H1 (cell line): Measurements from ENCODE around the gene PCYT2.

Experiments
- CBX5 ChIP-seq: fragments of 300-800, 300-1000 bp; sonication (generic); IDR thresholded peaks from 2 replicates; pipeline ENCODE4 v1.7.1; 2016; ENCODE audit warnings: antibody characterized with exemption, low read length, low read depth
- CHD2 ChIP-seq: IDR thresholded peaks from 2 replicates; pipeline ENCODE4 v1.6.1; 2012; ENCODE audit warnings: low read length, improper control_type of control experiment
- EP300 ChIP-seq, 2 experiments: IDR thresholded peaks; 1 replicate in 1 of 2; 2 replicates in 1 of 2; pipeline ENCODE4 v1.6.1; 2011 to 2012; ENCODE audit warnings: low read depth in 2 of 2, low read length in 2 of 2, mild to moderate bottlenecking in 2 of 2, borderline replicate concordance in 1 of 2, inconsistent platforms in 1 of 2, moderate library complexity in 1 of 2
- EZH2 ChIP-seq: fragments of 200-600 bp; sonication (generic); IDR thresholded peaks from 2 replicates; pipeline ENCODE4 v1.7.1; 2012; ENCODE audit warnings: low read depth, mild to moderate bottlenecking, moderate library complexity, low read length, inconsistent platforms; ENCODE audit not compliant: severe bottlenecking
- JUND ChIP-seq: IDR thresholded peaks from 2 replicates; pipeline ENCODE4 v1.6.1; 2011; ENCODE audit warnings: mild to moderate bottlenecking, improper control_type of control experiment, low read length
- KDM4A ChIP-seq: IDR thresholded peaks from one replicate; pipeline ENCODE4 v1.7.1; 2012; ENCODE audit warnings: low read depth, mild to moderate bottlenecking, moderate library complexity, low read length, inconsistent platforms; ENCODE audit not compliant: severe bottlenecking
- POLR2A ChIP-seq, 2 experiments: IDR thresholded peaks; 1 replicate in 1 of 2; 2 replicates in 1 of 2; pipeline ENCODE4 v1.6.1; 2011; ENCODE audit warnings: low read depth in 2 of 2, low read length in 2 of 2, mild to moderate bottlenecking in 2 of 2; ENCODE audit errors: control extremely low read depth in 1 of 2
- POLR2AphosphoS5 ChIP-seq: IDR thresholded peaks from 2 replicates; pipeline ENCODE4 v1.6.1; 2011; ENCODE audit warnings: low read depth, low read length
- POU5F1 ChIP-seq: IDR thresholded peaks from 2 replicates; pipeline ENCODE4 v1.6.1; 2011; ENCODE audit warnings: low read depth, mild to moderate bottlenecking, low read length, moderate library complexity
- SP1 ChIP-seq: IDR thresholded peaks from 2 replicates; pipeline ENCODE4 v1.6.1; 2011; ENCODE audit warnings: low read depth, low read length
- TCF12 ChIP-seq: IDR thresholded peaks from 2 replicates; pipeline ENCODE4 v1.6.1; 2011; ENCODE audit warnings: low read depth, mild to moderate bottlenecking, low read length
- TF ChIP-seq, protein P1 (sequence below), 3 experiments: IDR thresholded peaks; 1 replicate in 2 of 3; 2 replicates in 1 of 3; pipeline versions ENCODE4 v1.5.1 to v1.6.1; 2011; ENCODE audit warnings: low read length in 3 of 3, mild to moderate bottlenecking in 3 of 3, inconsistent platforms in 2 of 3, low read depth in 1 of 3, moderate library complexity in 1 of 3; ENCODE audit not compliant: insufficient read depth in 1 of 3; ENCODE audit errors: control extremely low read depth in 1 of 3
- TF ChIP-seq, protein P2 (sequence below): IDR thresholded peaks from 2 replicates; pipeline ENCODE4 v1.6.1; 2011; ENCODE audit warnings: low read depth, mild to moderate bottlenecking, low read length; ENCODE audit not compliant: insufficient read depth

DNA sequence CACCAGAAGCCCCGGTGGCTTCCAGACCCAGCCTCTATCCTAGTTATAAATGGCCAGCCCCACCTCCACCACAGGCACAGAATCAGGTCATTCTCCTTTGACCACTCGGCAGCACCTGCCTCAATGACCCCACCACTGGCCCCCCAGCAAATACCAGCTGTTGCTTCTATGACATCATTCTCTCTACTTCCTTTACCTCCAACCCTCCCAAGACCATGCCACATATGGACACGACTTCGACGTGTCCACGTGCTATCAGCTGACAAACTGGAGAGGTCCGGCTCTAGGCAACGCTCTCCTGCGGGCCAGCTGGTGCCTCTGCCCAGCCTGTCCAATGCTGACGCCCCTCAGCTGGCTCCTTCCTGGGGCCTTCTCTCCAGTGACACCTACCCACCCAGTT is 25.7 kb downstream of the PCYT2 start:
- TF ChIP-seq SP1 (no peak), EP300 (IDR thresholded peaks at IDR 0.05; ENCODE audit: borderline replicate concordance in 1 of 2, low read depth in 2 of 2, low read length in 2 of 2) (no peak), POLR2A (IDR thresholded peaks at IDR 0.05; ENCODE audit: control extremely low read depth in 1 of 2, low read depth in 2 of 2, low read length in 2 of 2) (no peak), POLR2AphosphoS5 (no peak), JUND (no peak), TCF12 (no peak), EZH2 (no peak), CHD2 (no peak), KDM4A (no peak), POU5F1 (no peak), CBX5 (no peak)
- TF ChIP-seq, protein P1, sequence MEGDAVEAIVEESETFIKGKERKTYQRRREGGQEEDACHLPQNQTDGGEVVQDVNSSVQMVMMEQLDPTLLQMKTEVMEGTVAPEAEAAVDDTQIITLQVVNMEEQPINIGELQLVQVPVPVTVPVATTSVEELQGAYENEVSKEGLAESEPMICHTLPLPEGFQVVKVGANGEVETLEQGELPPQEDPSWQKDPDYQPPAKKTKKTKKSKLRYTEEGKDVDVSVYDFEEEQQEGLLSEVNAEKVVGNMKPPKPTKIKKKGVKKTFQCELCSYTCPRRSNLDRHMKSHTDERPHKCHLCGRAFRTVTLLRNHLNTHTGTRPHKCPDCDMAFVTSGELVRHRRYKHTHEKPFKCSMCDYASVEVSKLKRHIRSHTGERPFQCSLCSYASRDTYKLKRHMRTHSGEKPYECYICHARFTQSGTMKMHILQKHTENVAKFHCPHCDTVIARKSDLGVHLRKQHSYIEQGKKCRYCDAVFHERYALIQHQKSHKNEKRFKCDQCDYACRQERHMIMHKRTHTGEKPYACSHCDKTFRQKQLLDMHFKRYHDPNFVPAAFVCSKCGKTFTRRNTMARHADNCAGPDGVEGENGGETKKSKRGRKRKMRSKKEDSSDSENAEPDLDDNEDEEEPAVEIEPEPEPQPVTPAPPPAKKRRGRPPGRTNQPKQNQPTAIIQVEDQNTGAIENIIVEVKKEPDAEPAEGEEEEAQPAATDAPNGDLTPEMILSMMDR (IDR thresholded peaks at IDR 0.05; ENCODE audit: control extremely low read depth in 1 of 3, insufficient read depth in 1 of 3, low read depth in 1 of 3, low read length in 3 of 3) = no peak
- TF ChIP-seq, protein P2, sequence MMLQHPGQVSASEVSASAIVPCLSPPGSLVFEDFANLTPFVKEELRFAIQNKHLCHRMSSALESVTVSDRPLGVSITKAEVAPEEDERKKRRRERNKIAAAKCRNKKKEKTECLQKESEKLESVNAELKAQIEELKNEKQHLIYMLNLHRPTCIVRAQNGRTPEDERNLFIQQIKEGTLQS = no peak
